Upper lobe of left lung (tissue), 4 donors: ENCODE data around the gene PFN1.

Experiments
- EP300 ChIP-seq, 4 donors: sonication (generic); formaldehyde crosslinking; IDR thresholded peaks; one replicate each; pipeline ENCODE4 v1.5.1; 2017; ENCODE audit warnings: antibody characterized with exemption in 4 of 4, control low read depth in 2 of 4
- POLR2AphosphoS5 ChIP-seq, 2 donors: sonication (generic); formaldehyde crosslinking; IDR thresholded peaks; one replicate each; pipeline ENCODE4 v1.5.1; 2017; ENCODE audit warnings: antibody characterized with exemption in 2 of 2
- TF ChIP-seq, protein P1 (sequence below), 6 experiments: fragments of 450-650 bp in 4 of 6; fragments of 200-600 bp in 2 of 6; sonication (generic) in 2 of 6; IDR thresholded peaks; one replicate each; pipeline ENCODE4 v1.5.1; 2016 to 2019; ENCODE audit warnings: antibody characterized with exemption in 6 of 6

- TF ChIP-seq, protein P1, sequence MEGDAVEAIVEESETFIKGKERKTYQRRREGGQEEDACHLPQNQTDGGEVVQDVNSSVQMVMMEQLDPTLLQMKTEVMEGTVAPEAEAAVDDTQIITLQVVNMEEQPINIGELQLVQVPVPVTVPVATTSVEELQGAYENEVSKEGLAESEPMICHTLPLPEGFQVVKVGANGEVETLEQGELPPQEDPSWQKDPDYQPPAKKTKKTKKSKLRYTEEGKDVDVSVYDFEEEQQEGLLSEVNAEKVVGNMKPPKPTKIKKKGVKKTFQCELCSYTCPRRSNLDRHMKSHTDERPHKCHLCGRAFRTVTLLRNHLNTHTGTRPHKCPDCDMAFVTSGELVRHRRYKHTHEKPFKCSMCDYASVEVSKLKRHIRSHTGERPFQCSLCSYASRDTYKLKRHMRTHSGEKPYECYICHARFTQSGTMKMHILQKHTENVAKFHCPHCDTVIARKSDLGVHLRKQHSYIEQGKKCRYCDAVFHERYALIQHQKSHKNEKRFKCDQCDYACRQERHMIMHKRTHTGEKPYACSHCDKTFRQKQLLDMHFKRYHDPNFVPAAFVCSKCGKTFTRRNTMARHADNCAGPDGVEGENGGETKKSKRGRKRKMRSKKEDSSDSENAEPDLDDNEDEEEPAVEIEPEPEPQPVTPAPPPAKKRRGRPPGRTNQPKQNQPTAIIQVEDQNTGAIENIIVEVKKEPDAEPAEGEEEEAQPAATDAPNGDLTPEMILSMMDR (IDR thresholded peaks at IDR 0.05), result peak in 3 of 6 experiments; percentile 7 to 25 (median 19)
- no peak for TF ChIP-seq EP300 (IDR thresholded peaks at IDR 0.05)
- TF ChIP-seq POLR2AphosphoS5 (IDR thresholded peaks at IDR 0.05), result peak; percentile 58 to 83
Measured at GRCh38 chr17:4939796-4940554, 8.4 kb downstream of the PFN1 start, which contains the start of the genes RNF167 and SLC25A11.
